Muscle layer of colon (tissue), 2 donors: ENCODE measurements around the gene ZNF879.

Source experiments
- H3K27ac ChIP-seq: one replicate; pipeline ENCODE4 v1.7.0; 2013; ENCODE audit warnings: low read depth, mild to moderate bottlenecking, low read length, moderate library complexity
- H3K27me3 ChIP-seq, 2 donors: one replicate each; pipeline ENCODE4 v1.7.0; 2013; ENCODE audit warnings: low read length in 2 of 2, mild to moderate bottlenecking in 2 of 2; ENCODE audit not compliant: insufficient read depth in 2 of 2, control insufficient read depth in 1 of 2
- H3K36me3 ChIP-seq: one replicate; pipeline ENCODE4 v1.7.0; 2013; ENCODE audit warnings: mild to moderate bottlenecking, low read length; ENCODE audit not compliant: insufficient read depth
- H3K4me1 ChIP-seq: one replicate; pipeline ENCODE4 v1.7.0; 2013; ENCODE audit warnings: mild to moderate bottlenecking, low read length; ENCODE audit not compliant: insufficient read depth
- H3K4me3 ChIP-seq, 2 donors: one replicate each; pipeline ENCODE4 v1.7.0; 2013; ENCODE audit warnings: low read length in 2 of 2, low read depth in 1 of 2, mild to moderate bottlenecking in 1 of 2, moderate library complexity in 1 of 2
- H3K9ac ChIP-seq: one replicate; pipeline ENCODE4 v1.7.0; 2013; ENCODE audit warnings: low read length
- H3K9me3 ChIP-seq: one replicate; pipeline ENCODE4 v1.7.0; 2013; ENCODE audit warnings: mild to moderate bottlenecking, low read length
- donor health status: abdominal sarcoma.
- donor health status: Adenocarcinoma of cecum.

Gene ZNF879

GRCh38 chr5:179023528-179024189 is at the start of gene ZNF879:
ZNF879 (plus strand) TSS chr5:179023804; CDS start chr5:179025005, 1,201 bp downstream.
- H3K36me3 ChIP-seq, result peaks cover 30% of the 10 kb centered on the region
- H3K9ac ChIP-seq, result peak within 1 kb of the TSS; percentile 38
- peaks cover 9% of the 10 kb centered on the region for H3K4me1 ChIP-seq
- H3K27ac ChIP-seq, result peak within 1 kb of the TSS; percentile 69
- H3K9me3 ChIP-seq, result peaks cover 20% of the 10 kb centered on the region
- H3K4me3 ChIP-seq, result peak within 1 kb of the TSS; percentile 74 to 78
- H3K27me3 ChIP-seq, result no peaks in the 10 kb centered on the region

- no peaks in the 10 kb centered on the region for H3K4me1 ChIP-seq
- no peak overlapping the region for H3K27ac ChIP-seq
- H3K9ac ChIP-seq, result no peak overlapping the region
- no peaks in the 10 kb centered on the region for H3K36me3 ChIP-seq
- H3K9me3 ChIP-seq, result peaks cover 50% of the 10 kb centered on the region
- no peak overlapping the region for H3K4me3 ChIP-seq
- no peaks in the 10 kb centered on the region for H3K27me3 ChIP-seq
Observed at GRCh38 chr5:178981381-178981780, 42.2 kb upstream of the ZNF879 start.

GRCh38 chr5:178982941-178983340 is 40.7 kb upstream of the ZNF879 start:
- H3K4me1 ChIP-seq, result no peaks in the 10 kb centered on the region
- no peaks in the 10 kb centered on the region for H3K36me3 ChIP-seq
- no peaks in the 10 kb centered on the region for H3K27me3 ChIP-seq
- H3K9ac ChIP-seq, result no peak overlapping the region
- no peak overlapping the region for H3K4me3 ChIP-seq
- no peak overlapping the region for H3K27ac ChIP-seq
- H3K9me3 ChIP-seq, result peaks cover 35% of the 10 kb centered on the region

- Histone ChIP-seq H3K9ac (no peak overlapping the region), H3K27ac (no peak overlapping the region), H3K27me3 (no peaks in the 10 kb centered on the region), H3K4me1 (no peaks in the 10 kb centered on the region), H3K36me3 (no peaks in the 10 kb centered on the region), H3K4me3 (no peak overlapping the region), H3K9me3 (peaks cover 30% of the 10 kb centered on the region)
Observed at GRCh38 chr5:178983728-178984127, 39.9 kb upstream of the ZNF879 start.

- Histone ChIP-seq H3K27ac (no peak overlapping the region), H3K9me3 (peaks cover 26% of the 10 kb centered on the region), H3K36me3 (no peaks in the 10 kb centered on the region), H3K4me3 (no peak overlapping the region), H3K4me1 (no peaks in the 10 kb centered on the region), H3K9ac (no peak overlapping the region), H3K27me3 (no peaks in the 10 kb centered on the region)
Observed at GRCh38 chr5:178984145-178985072, 39.2 kb upstream of the ZNF879 start.

GRCh38 chr5:178986326-178986960 is 37.2 kb upstream of the ZNF879 start:
- no peak overlapping the region for H3K9ac ChIP-seq
- peaks cover 19% of the 10 kb centered on the region for H3K9me3 ChIP-seq

GRCh38 chr5:178988436-178989220 is 35.0 kb upstream of the ZNF879 start:
- peaks cover 6% of the 10 kb centered on the region for H3K9me3 ChIP-seq
- H3K4me1 ChIP-seq, result no peaks in the 10 kb centered on the region
- no peak overlapping the region for H3K27ac ChIP-seq
- H3K9ac ChIP-seq, result no peak overlapping the region
- no peaks in the 10 kb centered on the region for H3K36me3 ChIP-seq
- H3K27me3 ChIP-seq, result peaks cover 0 to 9% of the 10 kb centered on the region in 2 donors
- no peak overlapping the region for H3K4me3 ChIP-seq

More at GRCh38 chr5:178986326-178986960, 37.2 kb upstream of the ZNF879 start:
- Histone ChIP-seq H3K4me1 (no peaks in the 10 kb centered on the region), H3K36me3 (no peaks in the 10 kb centered on the region), H3K27me3 (no peaks in the 10 kb centered on the region), H3K27ac (no peak overlapping the region), H3K4me3 (no peak overlapping the region)

- H3K36me3 ChIP-seq, result no peaks in the 10 kb centered on the region
- no peak overlapping the region for H3K27ac ChIP-seq
- H3K27me3 ChIP-seq, result peaks cover 0 to 15% of the 10 kb centered on the region in 2 donors
- no peaks in the 10 kb centered on the region for H3K4me1 ChIP-seq
- H3K9ac ChIP-seq, result no peak overlapping the region
- no peaks in the 10 kb centered on the region for H3K9me3 ChIP-seq
- no peak overlapping the region for H3K4me3 ChIP-seq
Observed at GRCh38 chr5:178989311-178989710, 34.3 kb upstream of the ZNF879 start.

GRCh38 chr5:178990491-178990890 is 33.1 kb upstream of the ZNF879 start:
- H3K27me3 ChIP-seq, result peaks cover 4 to 22% of the 10 kb centered on the region in 2 donors
- no peak overlapping the region for H3K9ac ChIP-seq
- no peaks in the 10 kb centered on the region for H3K4me1 ChIP-seq
- H3K9me3 ChIP-seq, result no peaks in the 10 kb centered on the region
- no peaks in the 10 kb centered on the region for H3K36me3 ChIP-seq
- H3K4me3 ChIP-seq, result no peak overlapping the region
- H3K27ac ChIP-seq, result no peak overlapping the region

GRCh38 chr5:178991190-178992145 is 32.1 kb upstream of the ZNF879 start:
- H3K9me3 ChIP-seq, result no peaks in the 10 kb centered on the region
- H3K9ac ChIP-seq, result no peak overlapping the region
- no peaks in the 10 kb centered on the region for H3K4me1 ChIP-seq
- H3K4me3 ChIP-seq, result no peak overlapping the region
- no peak overlapping the region for H3K27ac ChIP-seq
- H3K36me3 ChIP-seq, result no peaks in the 10 kb centered on the region
- peaks cover 10 to 26% of the 10 kb centered on the region in 2 donors for H3K27me3 ChIP-seq
